Neuronal stem cell (in vitro differentiated cells): Measurements from ENCODE around the gene STEAP4.

ENCODE experiments used
- DNase-seq: peaks from one replicate; pipeline ENCODE4 v3.0.0-alpha.2; 2013; ENCODE audit warnings: low spot score
- H2AFZ ChIP-seq: one replicate; pipeline ENCODE4 v1.6.1; 2013; ENCODE audit warnings: mild to moderate bottlenecking, low read length, inconsistent platforms
- H2AK5ac ChIP-seq: 2 replicates; pipeline ENCODE4 v1.6.1; 2013; ENCODE audit warnings: low read depth, mild to moderate bottlenecking, inconsistent platforms, low read length, moderate library complexity, mixed read lengths
- H2BK120ac ChIP-seq: 2 replicates; pipeline ENCODE4 v1.6.1; 2013; ENCODE audit warnings: low read depth, mild to moderate bottlenecking, inconsistent platforms, low read length, moderate library complexity, mixed read lengths
- H2BK12ac ChIP-seq: one replicate; pipeline ENCODE4 v1.6.1; 2013; ENCODE audit warnings: low read length, inconsistent platforms
- H2BK15ac ChIP-seq: 2 replicates; pipeline ENCODE4 v1.6.1; 2013; ENCODE audit warnings: mild to moderate bottlenecking, low read length, inconsistent platforms, mixed read lengths
- H2BK5ac ChIP-seq: one replicate; pipeline ENCODE4 v1.6.1; 2013; ENCODE audit warnings: inconsistent platforms, mild to moderate bottlenecking, low read length, moderate library complexity
- H3K14ac ChIP-seq: one replicate; pipeline ENCODE4 v1.6.1; 2013; ENCODE audit warnings: low read length, inconsistent platforms
- H3K18ac ChIP-seq: 2 replicates; pipeline ENCODE4 v1.6.1; 2013; ENCODE audit warnings: low read length, inconsistent platforms
- H3K23ac ChIP-seq: 2 replicates; pipeline ENCODE4 v1.6.1; 2013; ENCODE audit warnings: low read depth, mild to moderate bottlenecking, mixed read lengths, low read length, inconsistent platforms; ENCODE audit not compliant: poor library complexity
- H3K27ac ChIP-seq: replicated peaks from 3 replicates; pipeline ENCODE4 v1.5.1; 2013; ENCODE audit warnings: low read length, inconsistent platforms
- H3K27me3 ChIP-seq, 3 experiments: 2 replicates each; pipeline ENCODE4 v1.6.1; 2013; ENCODE audit warnings: low read length in 3 of 3, mild to moderate bottlenecking in 2 of 3, inconsistent platforms in 1 of 3, low read depth in 1 of 3, mixed read lengths in 1 of 3, moderate library complexity in 1 of 3; ENCODE audit not compliant: control insufficient read depth in 3 of 3, insufficient read depth in 3 of 3
- H3K36me3 ChIP-seq, 2 donors: replicated peaks in 1 of 2; 2 replicates each; pipeline ENCODE4 v1.6.1; 2013; ENCODE audit warnings: low read length in 2 of 2; ENCODE audit not compliant: control insufficient read depth in 2 of 2, insufficient read depth in 2 of 2
- H3K4ac ChIP-seq: 2 replicates; pipeline ENCODE4 v1.6.1; 2013; ENCODE audit warnings: inconsistent platforms, mild to moderate bottlenecking, low read length, moderate library complexity
- H3K4me1 ChIP-seq, 2 donors: 1 replicate in 1 of 2; 2 replicates in 1 of 2; pipeline ENCODE4 v1.6.1; 2013; ENCODE audit warnings: low read length in 2 of 2, low read depth in 1 of 2; ENCODE audit not compliant: control insufficient read depth in 2 of 2, insufficient read depth in 1 of 2
- H3K4me2 ChIP-seq: one replicate; pipeline ENCODE4 v1.6.1; 2013; ENCODE audit warnings: mild to moderate bottlenecking, low read length, inconsistent platforms; ENCODE audit not compliant: insufficient read depth, poor library complexity, severe bottlenecking
- H3K4me3 ChIP-seq, 2 donors: 2 replicates each; pipeline ENCODE4 v1.5.1; 2013; ENCODE audit warnings: low read length in 2 of 2, mild to moderate bottlenecking in 2 of 2, inconsistent platforms in 1 of 2, moderate library complexity in 1 of 2
- H3K79me1 ChIP-seq: one replicate; pipeline ENCODE4 v1.6.1; 2013; ENCODE audit warnings: low read depth, mild to moderate bottlenecking, inconsistent platforms, low read length, moderate library complexity
- H3K9ac ChIP-seq: one replicate; pipeline ENCODE4 v1.6.1; 2013; ENCODE audit warnings: mild to moderate bottlenecking, low read depth, low read length, inconsistent platforms; ENCODE audit not compliant: poor library complexity
- H3K9me3 ChIP-seq, 2 donors: replicated peaks in 1 of 2; 2 replicates each; pipeline versions ENCODE3 to v1.6.1; 2013; ENCODE audit warnings: low read length in 2 of 2, mild to moderate bottlenecking in 2 of 2, inconsistent platforms in 1 of 2, low read depth in 1 of 2, mixed read lengths in 1 of 2, moderate library complexity in 1 of 2; ENCODE audit not compliant: control insufficient read depth in 2 of 2, insufficient read depth in 1 of 2
- H4K8ac ChIP-seq: one replicate; pipeline ENCODE4 v1.6.1; 2013; ENCODE audit warnings: low read depth, mild to moderate bottlenecking, inconsistent platforms, low read length, moderate library complexity
- H4K91ac ChIP-seq: one replicate; pipeline ENCODE4 v1.6.1; 2013; ENCODE audit warnings: low read length, low read depth, mild to moderate bottlenecking, inconsistent platforms; ENCODE audit not compliant: poor library complexity
- WGBS, 2 donors: extraction: QIAGEN DNeasy Blood & Tissue Kit; methylation state at CpG; one replicate each; pipeline ENCODE4 v1.1.7; 2013; ENCODE audit warnings: missing lambda C conversion rate in 2 of 2, mixed read lengths in 1 of 2; ENCODE audit not compliant: insufficient read length in 2 of 2, insufficient replicate concordance in 1 of 2; ENCODE audit errors: extremely low coverage in 2 of 2; 5-methylcytosine and 5-hydroxymethylcytosine counted together

The STEAP4 gene

DNA sequence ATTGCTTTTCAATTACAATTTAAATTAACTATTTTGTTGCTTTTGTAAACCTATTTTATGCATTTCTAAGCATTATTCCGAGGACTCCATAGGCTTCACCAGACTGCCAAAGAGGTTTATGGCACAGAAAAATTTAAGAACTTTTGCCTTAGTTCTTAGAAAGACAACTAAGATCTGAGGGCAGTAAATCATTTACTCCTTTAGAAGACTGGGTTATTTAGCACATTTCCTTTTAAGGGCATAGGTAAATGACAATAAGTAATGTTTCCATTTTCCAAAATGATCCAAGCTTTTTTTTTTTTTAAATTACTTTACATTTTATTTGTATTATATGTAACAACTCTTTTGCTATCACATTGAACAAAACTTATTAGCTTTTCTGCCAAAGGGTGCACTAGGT is 15.0 kb upstream of the STEAP4 start:
- H3K4me1 ChIP-seq: no peaks in the 10 kb centered on the region
- no peak overlapping the region for H3K14ac ChIP-seq
- no peak overlapping the region for H3K4ac ChIP-seq
- no peak overlapping the region for H3K4me2 ChIP-seq
- H2BK12ac ChIP-seq: no peak overlapping the region
- no peak overlapping the region for H4K91ac ChIP-seq
- H2BK5ac ChIP-seq: no peak overlapping the region
- no peaks in the 10 kb centered on the region for H3K9me3 ChIP-seq
- no peak overlapping the region for H3K18ac ChIP-seq
- WGBS, 2 donors: no CpG with 5 or more reads among the region's 1 CpG
- no peak overlapping the region for H4K8ac ChIP-seq
- no peak overlapping the region for H3K4me3 ChIP-seq
- no peaks in the 10 kb centered on the region for H3K79me1 ChIP-seq
- H3K36me3 ChIP-seq: no peaks in the 10 kb centered on the region
- no peak overlapping the region for H2BK15ac ChIP-seq
- H3K27me3 ChIP-seq: no peaks in the 10 kb centered on the region
- no peak overlapping the region for H2AK5ac ChIP-seq
- H2BK120ac ChIP-seq: no peak overlapping the region
- no peak for DNase-seq
- no peak overlapping the region for H3K9ac ChIP-seq
- no peak overlapping the region for H3K23ac ChIP-seq
- H2AFZ ChIP-seq: no peak overlapping the region
- no peak overlapping the region for H3K27ac ChIP-seq

DNA sequence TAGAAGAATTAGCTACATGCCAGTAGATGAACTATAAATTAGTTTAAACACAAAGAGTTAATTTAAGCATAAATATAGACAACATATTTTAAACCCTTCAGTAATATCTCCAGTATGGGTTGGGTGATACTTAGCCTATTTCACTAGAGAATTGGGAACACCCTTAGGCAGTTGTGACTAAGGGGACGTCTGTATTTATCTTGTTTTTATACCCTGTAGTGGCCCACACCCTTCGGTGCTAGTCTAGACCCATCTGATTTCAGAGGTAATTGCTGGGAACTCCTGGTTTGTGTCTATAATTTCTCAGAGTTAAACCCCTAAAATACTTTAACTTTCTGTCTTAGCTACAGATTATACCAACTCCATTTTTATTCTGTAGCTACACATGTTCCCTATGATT is 11.5 kb upstream of the STEAP4 start:
- no peak for DNase-seq
- H3K4ac ChIP-seq: no peak overlapping the region

DNA sequence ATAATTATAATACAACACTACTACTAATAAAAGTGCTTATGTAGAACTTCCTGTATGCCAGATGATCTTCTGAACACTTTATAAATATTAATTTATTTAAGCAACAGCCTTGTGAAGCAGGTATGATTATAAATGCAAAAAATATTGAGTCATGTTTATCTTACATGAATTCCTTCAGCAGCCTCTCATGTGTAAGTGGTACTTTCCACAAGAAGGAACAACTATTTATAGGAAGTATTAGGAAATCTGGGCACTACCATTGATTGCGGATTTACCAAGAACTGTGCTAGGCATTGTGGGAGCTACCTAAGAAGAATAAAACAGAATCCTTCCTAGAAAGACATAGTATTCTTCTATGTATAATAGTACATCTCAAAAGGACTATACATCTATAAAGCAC is 10.7 kb upstream of the STEAP4 start:
- no peak overlapping the region for H3K4ac ChIP-seq
- H3K27ac ChIP-seq: no peak overlapping the region
- H2BK5ac ChIP-seq: no peak overlapping the region
- no peak overlapping the region for H2AFZ ChIP-seq
- H3K18ac ChIP-seq: no peak overlapping the region
- H3K79me1 ChIP-seq: no peaks in the 10 kb centered on the region
- no peak overlapping the region for H3K14ac ChIP-seq
- DNase-seq: no peak
- no peak overlapping the region for H2BK120ac ChIP-seq
- no peak overlapping the region for H3K9ac ChIP-seq
- no peak overlapping the region for H2AK5ac ChIP-seq
- no peak overlapping the region for H3K4me2 ChIP-seq
- H3K4me1 ChIP-seq: no peaks in the 10 kb centered on the region
- H4K91ac ChIP-seq: no peak overlapping the region
- H2BK15ac ChIP-seq: no peak overlapping the region
- H3K9me3 ChIP-seq: no peaks in the 10 kb centered on the region
- H3K36me3 ChIP-seq: no peaks in the 10 kb centered on the region
- H3K27me3 ChIP-seq: no peaks in the 10 kb centered on the region
- no CpG with 5 or more reads among the region's 1 CpG for WGBS, 2 donors
- no peak overlapping the region for H2BK12ac ChIP-seq
- H3K23ac ChIP-seq: no peak overlapping the region
- no peak overlapping the region for H4K8ac ChIP-seq
- no peak overlapping the region for H3K4me3 ChIP-seq

More for the DNA sequence above, 11.5 kb upstream of the STEAP4 start:
- H2BK15ac ChIP-seq: no peak overlapping the region
- no peak overlapping the region for H2BK120ac ChIP-seq
- no peak overlapping the region for H3K27ac ChIP-seq
- H3K27me3 ChIP-seq: no peaks in the 10 kb centered on the region
- no peak overlapping the region for H2AFZ ChIP-seq
- no peaks in the 10 kb centered on the region for H3K36me3 ChIP-seq
- H2BK12ac ChIP-seq: no peak overlapping the region
- no peak overlapping the region for H3K9ac ChIP-seq
- H2AK5ac ChIP-seq: no peak overlapping the region
- H3K14ac ChIP-seq: no peak overlapping the region
- no peaks in the 10 kb centered on the region for H3K4me1 ChIP-seq
- H3K18ac ChIP-seq: no peak overlapping the region
- H4K8ac ChIP-seq: no peak overlapping the region
- H3K9me3 ChIP-seq: no peaks in the 10 kb centered on the region
- no peak overlapping the region for H3K4me3 ChIP-seq
- no peak overlapping the region for H4K91ac ChIP-seq
- H3K4me2 ChIP-seq: no peak overlapping the region
- no peaks in the 10 kb centered on the region for H3K79me1 ChIP-seq
- H3K23ac ChIP-seq: no peak overlapping the region
- WGBS, 2 donors: no CpG with 5 or more reads among the region's 2 CpGs
- no peak overlapping the region for H2BK5ac ChIP-seq

DNA sequence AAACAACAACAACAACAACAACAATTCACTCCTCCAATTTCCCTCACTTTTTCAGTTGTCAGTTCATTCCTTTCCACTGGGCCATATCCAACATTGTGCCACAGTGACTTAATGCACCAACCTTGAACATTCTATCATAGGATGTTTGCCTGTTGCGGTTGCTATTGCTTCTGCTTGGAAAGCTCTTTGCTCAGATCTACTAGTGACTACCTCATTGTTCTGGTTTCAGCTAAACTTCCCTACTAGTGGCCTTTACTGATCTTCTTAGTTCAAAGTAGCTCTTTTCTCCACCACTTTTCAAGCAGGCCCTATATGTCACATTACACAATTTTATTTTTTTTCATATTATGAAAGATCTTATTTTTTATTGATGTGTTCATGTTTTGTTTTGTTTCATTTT is 9.8 kb upstream of the STEAP4 start:
- DNase-seq: no peak
- Histone ChIP-seq H2BK12ac (no peak overlapping the region), H2AFZ (no peak overlapping the region), H4K91ac (no peak overlapping the region), H3K27ac (no peak overlapping the region), H3K4me1 (no peaks in the 10 kb centered on the region), H3K14ac (no peak overlapping the region), H3K27me3 (no peaks in the 10 kb centered on the region), H3K9ac (no peak overlapping the region), H3K79me1 (no peaks in the 10 kb centered on the region), H4K8ac (no peak overlapping the region), H3K23ac (no peak overlapping the region), H2BK120ac (no peak overlapping the region), H2BK5ac (no peak overlapping the region), H3K4ac (no peak overlapping the region), H3K18ac (no peak overlapping the region), H3K4me2 (no peak overlapping the region), H2AK5ac (no peak overlapping the region), H3K36me3 (no peaks in the 10 kb centered on the region), H3K9me3 (no peaks in the 10 kb centered on the region), H2BK15ac (no peak overlapping the region), H3K4me3 (no peak overlapping the region)
- no CpG with 5 or more reads among the region's 1 CpG for WGBS, 2 donors
